Smooth muscle cell (in vitro differentiated cells): Measurements from ENCODE around the gene KIF1B. TPM values are rescaled to one million over a fixed set of nuclear protein-coding genes. Genes with fewer than 3 reads are reported as not detected.
"Not testable (repeated sequence)": the region's sequence is repeated elsewhere in the genome, so short reads cannot be mapped to it uniquely, and the experiment has no call there.

ENCODE experiments used
- DNase-seq: peaks from one replicate; lab custom pipeline; 2025; ENCODE audit not compliant: unreplicated experiment; lab: John Stamatoyannopoulos, UW
- H2AFZ ChIP-seq: fragments of 200-600 bp; sonication (generic); 2 replicates; pipeline ENCODE4 v1.6.0; 2016; ENCODE audit warnings: antibody characterized with exemption, low read depth, mild to moderate bottlenecking
- H3F3A ChIP-seq: fragments of 200-600 bp; sonication (generic); 2 replicates; pipeline ENCODE4 v1.6.0; 2017; ENCODE audit warnings: antibody characterized with exemption, low read depth
- H3K27ac ChIP-seq: fragments of 200-600 bp; sonication (generic); 2 replicates; pipeline ENCODE4 v1.5.1; 2016; ENCODE audit warnings: low read depth, mild to moderate bottlenecking
- H3K27me3 ChIP-seq: fragments of 200-600 bp; sonication (generic); 2 replicates; pipeline ENCODE4 v1.6.1; 2016; ENCODE audit warnings: low read depth, mild to moderate bottlenecking
- H3K36me3 ChIP-seq: fragments of 200-600 bp; sonication (generic); 2 replicates; pipeline ENCODE4 v1.5.1; 2016; ENCODE audit warnings: low read depth
- H3K4me1 ChIP-seq: fragments of 200-600 bp; sonication (generic); 2 replicates; pipeline ENCODE4 v1.5.1; 2016; ENCODE audit warnings: low read depth
- H3K4me2 ChIP-seq: fragments of 200-600 bp; sonication (generic); 2 replicates; pipeline ENCODE4 v1.6.0; 2016; ENCODE audit warnings: mild to moderate bottlenecking
- H3K4me3 ChIP-seq: fragments of 200-600 bp; sonication (generic); 2 replicates; pipeline ENCODE4 v1.5.1; 2016; ENCODE audit warnings: mild to moderate bottlenecking
- H3K79me2 ChIP-seq: fragments of 200-600 bp; sonication (generic); 2 replicates; pipeline ENCODE4 v1.6.0; 2016; ENCODE audit warnings: low read depth, mild to moderate bottlenecking
- H3K9ac ChIP-seq: fragments of 200-600 bp; sonication (generic); 2 replicates; pipeline ENCODE4 v1.6.0; 2016; ENCODE audit warnings: low read depth
- H3K9me3 ChIP-seq: fragments of 200-600 bp; sonication (generic); replicated peaks from 2 replicates; pipeline ENCODE4 v1.5.1; 2016; ENCODE audit warnings: low read depth
- H4K20me1 ChIP-seq: fragments of 200-600 bp; sonication (generic); 2 replicates; pipeline ENCODE4 v1.6.0; 2016; ENCODE audit warnings: low read depth
- CTCF ChIP-seq: fragments of 200-600 bp; sonication (generic); IDR thresholded peaks from 2 replicates; pipeline ENCODE4 v1.5.1; 2017; ENCODE audit warnings: borderline replicate concordance, mild to moderate bottlenecking, antibody characterized with exemption; ENCODE audit not compliant: insufficient read depth, poor library complexity, severe bottlenecking
- WGBS: methylation state at CpG from one replicate; pipeline ENCODE4 v1.1.7; 2016; ENCODE audit warnings: low lambda C conversion rate; 5-methylcytosine and 5-hydroxymethylcytosine counted together
- polyA plus RNA-seq: library from polyadenylated mRNA; unstranded; fragments of >200 nt; fragmentation: Nextera tagmentation; extraction: Ambion mirVana; gene quantifications from 2 replicates; pipeline ENCODE4 v1.2.1, GENCODE V29; 2016
- total RNA-seq: library from RNA; depleted of rRNA; stranded (reverse); fragments of >200 nt; gene quantifications from 2 replicates; pipeline ENCODE4 v1.2.3, GENCODE V29; 2014

The KIF1B gene
- total and polyA plus RNA-seq, 2 experiments from 2014 or later: 9.1 to 29.6 TPM

DNA sequence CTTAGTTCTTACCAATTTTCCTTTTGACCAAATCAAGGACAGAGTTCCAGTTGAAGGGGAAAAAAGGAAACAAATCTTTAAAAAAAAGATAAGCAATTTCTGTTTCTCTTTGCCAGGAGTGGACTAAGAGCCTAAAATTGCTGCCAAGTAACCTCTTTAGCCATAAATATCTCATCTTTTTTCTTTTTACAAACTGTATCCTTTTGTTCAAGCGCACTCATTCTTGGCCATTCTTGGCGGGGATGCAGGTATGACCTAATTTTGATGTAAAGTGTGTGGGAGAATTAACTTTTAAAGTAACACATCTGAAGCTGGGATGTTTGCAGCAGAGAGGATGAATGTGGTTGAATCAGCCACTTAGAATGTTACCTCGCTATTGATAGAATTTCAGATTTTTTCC is 13.4 kb upstream of the KIF1B start:
- H2AFZ ChIP-seq: no peak overlapping the region

DNA sequence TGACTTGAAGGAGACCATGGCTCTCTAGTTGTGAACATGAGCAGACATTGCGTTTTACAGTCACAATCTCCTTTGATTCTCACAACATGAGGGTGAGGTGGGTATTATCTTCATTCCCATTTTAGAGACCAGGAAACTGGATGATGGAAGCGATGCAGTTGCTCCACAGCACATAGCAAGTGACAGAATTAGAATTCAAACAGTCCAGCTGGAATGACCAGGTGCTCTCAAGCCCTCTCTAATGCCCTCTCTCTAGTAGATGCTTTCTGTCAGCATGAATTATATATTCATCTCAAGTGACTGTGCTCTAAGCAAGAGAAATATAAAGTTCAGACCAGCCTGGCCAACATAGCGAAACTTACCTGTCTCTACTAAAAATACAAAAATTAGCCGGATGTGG is 9.8 kb upstream of the KIF1B start:
- Histone ChIP-seq H3K4me3 (no peak overlapping the region), H4K20me1 (no peaks in the 10 kb centered on the region), H3K36me3 (no peaks in the 10 kb centered on the region), H2AFZ (no peak overlapping the region), H3K4me1 (no peaks in the 10 kb centered on the region), H3K79me2 (no peaks in the 10 kb centered on the region), H3K9ac (no peak overlapping the region), H3K9me3 (no peaks in the 10 kb centered on the region), H3K27me3 (peaks cover 4% of the 10 kb centered on the region), H3K27ac (no peak overlapping the region), H3F3A (no peaks in the 10 kb centered on the region), H3K4me2 (no peak overlapping the region)
- 93% methylated on average over 4 of the region's 4 CpGs for WGBS
- DNase-seq: no peak
- TF ChIP-seq CTCF: no peak

More for the DNA sequence above, 13.4 kb upstream of the KIF1B start:
- no peaks in the 10 kb centered on the region for H3K4me1 ChIP-seq
- no peak for DNase-seq
- no peaks in the 10 kb centered on the region for H4K20me1 ChIP-seq
- no peak overlapping the region for H3K4me2 ChIP-seq
- H3K9me3 ChIP-seq: no peaks in the 10 kb centered on the region
- H3K79me2 ChIP-seq: no peaks in the 10 kb centered on the region
- 95% methylated on average over 3 of the region's 3 CpGs for WGBS
- no peak overlapping the region for H3K9ac ChIP-seq
- no peaks in the 10 kb centered on the region for H3F3A ChIP-seq
- H3K27me3 ChIP-seq: peaks cover 4% of the 10 kb centered on the region
- TF ChIP-seq CTCF: no peak
- H3K27ac ChIP-seq: no peak overlapping the region
- no peaks in the 10 kb centered on the region for H3K36me3 ChIP-seq
- H3K4me3 ChIP-seq: no peak overlapping the region

DNA sequence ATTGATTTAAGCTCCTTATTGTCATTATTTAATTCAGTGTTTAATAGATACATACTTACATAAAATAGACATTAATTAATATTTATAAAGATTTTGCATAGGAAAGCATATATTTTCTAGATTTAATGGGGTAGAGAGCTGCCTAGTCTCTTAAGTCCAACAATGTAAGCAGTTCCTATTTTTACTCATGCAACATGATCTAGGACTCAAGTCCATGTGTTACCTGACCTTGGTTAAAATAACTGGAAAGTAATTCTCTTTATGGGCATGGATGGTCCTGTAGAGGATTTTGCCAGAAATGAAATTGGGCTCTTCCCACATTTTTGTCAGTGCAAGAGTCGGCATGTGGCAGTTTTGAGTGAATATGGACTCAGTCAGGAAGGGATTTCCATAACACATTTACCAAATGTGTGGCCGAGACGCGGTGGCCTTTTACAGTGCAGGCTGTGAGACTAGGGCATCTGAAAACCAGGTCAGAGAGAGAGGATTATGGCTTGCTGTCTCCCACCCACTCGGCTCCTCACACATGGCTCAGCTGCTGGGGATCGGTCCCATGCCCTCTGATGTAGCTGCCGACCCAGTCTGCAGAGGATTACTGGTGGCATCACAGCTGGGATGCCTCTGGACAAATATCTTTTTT is 6.2 kb upstream of the KIF1B start:
- H3K36me3 ChIP-seq: no peaks in the 10 kb centered on the region
- no peaks in the 10 kb centered on the region for H3K79me2 ChIP-seq
- no peaks in the 10 kb centered on the region for H4K20me1 ChIP-seq
- no peak overlapping the region for H2AFZ ChIP-seq
- H3K27me3 ChIP-seq: peaks cover 4% of the 10 kb centered on the region
- DNase-seq: no peak
- no peak overlapping the region for H3K9ac ChIP-seq
- H3K4me2 ChIP-seq: peak overlapping the region; percentile 14
- TF ChIP-seq CTCF: no peak
- H3F3A ChIP-seq: no peaks in the 10 kb centered on the region
- WGBS: 50% methylated on average over 7 of the region's 7 CpGs
- no peaks in the 10 kb centered on the region for H3K4me1 ChIP-seq
- no peak overlapping the region for H3K4me3 ChIP-seq
- H3K9me3 ChIP-seq: no peaks in the 10 kb centered on the region
- no peak overlapping the region for H3K27ac ChIP-seq

GRCh38 chr1:10205206-10205605 is 5.2 kb upstream of the KIF1B start:
- not testable (repeated sequence) for H2AFZ ChIP-seq, H3K27me3 ChIP-seq, H3K9ac ChIP-seq, H3K79me2 ChIP-seq, H3K4me3 ChIP-seq, H3K9me3 ChIP-seq, H3K27ac ChIP-seq, H3F3A ChIP-seq, H3K36me3 ChIP-seq, DNase-seq, H4K20me1 ChIP-seq, H3K4me2 ChIP-seq, H3K4me1 ChIP-seq
- 93% methylated on average over 14 of the region's 14 CpGs for WGBS
